Thoracic aorta (tissue), 2 donors: ENCODE measurements around the gene EEA1. TPM values are rescaled to one million over a fixed set of nuclear protein-coding genes. Genes with fewer than 3 reads are reported as not detected.
A peak's percentile ranks its signal among the peaks of the same experiment; 100 is the strongest.

ENCODE experiments used
- ATAC-seq: fragments of 150-250 bp; one replicate; pipeline ENCODE4 v1.8.0; 2017; ENCODE audit warnings: low read depth; ENCODE audit not compliant: insufficient number of reproducible peaks, low FRiP score
- DNase-seq: peaks from one replicate; pipeline ENCODE4 v3.0.0-alpha.2; 2020; ENCODE audit warnings: low spot score
- H3K27ac ChIP-seq, 2 donors: fragments of 200-600 bp; sonication (generic); 1 replicate in 1 of 2; 2 replicates in 1 of 2; pipeline ENCODE4 v1.5.1; 2016; ENCODE audit warnings: mild to moderate bottlenecking in 2 of 2, moderate library complexity in 2 of 2
- H3K27me3 ChIP-seq: fragments of 200-600 bp; sonication (generic); replicated peaks from 2 replicates; pipeline ENCODE4 v1.6.0; 2016; ENCODE audit warnings: mild to moderate bottlenecking; ENCODE audit not compliant: insufficient read depth
- H3K36me3 ChIP-seq: fragments of 200-600 bp; sonication (generic); one replicate; pipeline ENCODE4 v1.5.1; 2016
- H3K4me1 ChIP-seq, 2 donors: fragments of 200-600 bp; sonication (generic); 1 replicate in 1 of 2; 2 replicates in 1 of 2; pipeline versions ENCODE4 v1.5.1 to v1.6.0; 2016; ENCODE audit warnings: low read depth in 2 of 2, mild to moderate bottlenecking in 1 of 2; ENCODE audit not compliant: control insufficient read depth in 1 of 2
- H3K4me3 ChIP-seq: fragments of 200-600 bp; sonication (generic); 2 replicates; pipeline ENCODE4 v1.5.1; 2016; ENCODE audit warnings: mild to moderate bottlenecking
- H3K9me3 ChIP-seq: fragments of 200-600 bp; sonication (generic); 2 replicates; pipeline ENCODE4 v1.5.1; 2016
- total RNA-seq, 2 donors: library from RNA; depleted of rRNA; stranded (reverse); fragments of >200 nt; gene quantifications; one replicate each; pipeline versions ENCODE4 v1.1.0 to v1.2.3, GENCODE V29; 2016
- TF ChIP-seq, protein P1 (sequence below): fragments of 200-600 bp; sonication (generic); IDR thresholded peaks from one replicate; pipeline ENCODE4 v1.5.1; 2019; ENCODE audit warnings: antibody characterized with exemption

Gene EEA1
- total RNA-seq, 2 donors from 2014 or later: 19.1 to 40.1 TPM

- Histone ChIP-seq H3K4me3 (no peak overlapping the region), H3K4me1 (peaks cover 8 to 15% of the 10 kb centered on the region in 2 donors), H3K27ac (no peak overlapping the region), H3K36me3 (no peaks in the 10 kb centered on the region), H3K27me3 (no peaks in the 10 kb centered on the region), H3K9me3 (no peaks in the 10 kb centered on the region)
- DNase-seq: no peak
- TF ChIP-seq, protein P1, sequence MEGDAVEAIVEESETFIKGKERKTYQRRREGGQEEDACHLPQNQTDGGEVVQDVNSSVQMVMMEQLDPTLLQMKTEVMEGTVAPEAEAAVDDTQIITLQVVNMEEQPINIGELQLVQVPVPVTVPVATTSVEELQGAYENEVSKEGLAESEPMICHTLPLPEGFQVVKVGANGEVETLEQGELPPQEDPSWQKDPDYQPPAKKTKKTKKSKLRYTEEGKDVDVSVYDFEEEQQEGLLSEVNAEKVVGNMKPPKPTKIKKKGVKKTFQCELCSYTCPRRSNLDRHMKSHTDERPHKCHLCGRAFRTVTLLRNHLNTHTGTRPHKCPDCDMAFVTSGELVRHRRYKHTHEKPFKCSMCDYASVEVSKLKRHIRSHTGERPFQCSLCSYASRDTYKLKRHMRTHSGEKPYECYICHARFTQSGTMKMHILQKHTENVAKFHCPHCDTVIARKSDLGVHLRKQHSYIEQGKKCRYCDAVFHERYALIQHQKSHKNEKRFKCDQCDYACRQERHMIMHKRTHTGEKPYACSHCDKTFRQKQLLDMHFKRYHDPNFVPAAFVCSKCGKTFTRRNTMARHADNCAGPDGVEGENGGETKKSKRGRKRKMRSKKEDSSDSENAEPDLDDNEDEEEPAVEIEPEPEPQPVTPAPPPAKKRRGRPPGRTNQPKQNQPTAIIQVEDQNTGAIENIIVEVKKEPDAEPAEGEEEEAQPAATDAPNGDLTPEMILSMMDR: no peak
- ATAC-seq: no peak
Observed at GRCh38 chr12:92747151-92747550, 181.9 kb downstream of the EEA1 start.

DNA sequence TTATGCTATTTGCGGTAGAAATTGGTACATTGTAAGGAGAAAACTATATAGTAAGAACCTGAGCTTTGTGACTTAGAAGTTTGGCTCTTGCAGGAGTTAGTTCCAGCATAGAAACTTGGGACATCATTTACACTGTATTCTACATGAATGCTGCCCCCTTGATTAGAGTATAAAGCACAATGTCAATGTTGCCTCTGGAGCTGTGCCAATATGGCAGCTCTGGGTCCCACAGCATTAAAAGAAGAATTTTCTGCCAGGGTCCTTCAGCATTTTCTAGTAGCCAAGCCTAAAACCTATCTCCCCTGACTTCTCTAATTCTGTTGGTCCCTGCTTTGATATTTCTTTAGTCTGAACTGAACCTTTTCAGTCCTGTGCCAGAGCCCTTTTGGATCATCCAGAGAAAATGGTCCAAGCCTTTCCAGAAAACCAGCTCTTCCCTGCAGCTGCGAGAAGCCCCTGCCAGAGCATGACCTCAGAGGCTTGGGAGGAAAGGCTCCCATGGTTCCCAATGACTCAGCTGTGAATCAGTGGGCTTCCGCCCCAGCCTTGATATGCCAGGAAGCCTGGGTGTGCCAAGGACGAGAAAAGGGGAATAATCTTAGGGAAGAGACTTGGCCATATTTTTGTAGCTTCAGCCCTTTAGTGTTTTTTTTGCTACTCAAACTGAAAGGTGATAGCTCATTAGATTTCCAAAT, 183.1 kb downstream of the EEA1 start:
- H3K4me1 ChIP-seq: peaks cover 8 to 15% of the 10 kb centered on the region in 2 donors
- TF ChIP-seq, protein P1: no peak
- H3K36me3 ChIP-seq: no peaks in the 10 kb centered on the region
- no peaks in the 10 kb centered on the region for H3K9me3 ChIP-seq
- ATAC-seq (peak; percentile 94), DNase-seq (peak; percentile 70)
- no peak overlapping the region for H3K4me3 ChIP-seq
- H3K27me3 ChIP-seq: no peaks in the 10 kb centered on the region
- H3K27ac ChIP-seq: peak overlapping the region in 1 of 2 donors; percentile 48

GRCh38 chr12:92743026-92743425, 186.1 kb downstream of the EEA1 start:
- H3K9me3 ChIP-seq: no peaks in the 10 kb centered on the region
- DNase-seq (no peak), ATAC-seq (no peak)
- no peak overlapping the region for H3K27ac ChIP-seq
- peaks cover 8 to 15% of the 10 kb centered on the region in 2 donors for H3K4me1 ChIP-seq
- H3K4me3 ChIP-seq: no peak overlapping the region
- H3K27me3 ChIP-seq: no peaks in the 10 kb centered on the region
- TF ChIP-seq, protein P1: no peak
- H3K36me3 ChIP-seq: no peaks in the 10 kb centered on the region

DNA sequence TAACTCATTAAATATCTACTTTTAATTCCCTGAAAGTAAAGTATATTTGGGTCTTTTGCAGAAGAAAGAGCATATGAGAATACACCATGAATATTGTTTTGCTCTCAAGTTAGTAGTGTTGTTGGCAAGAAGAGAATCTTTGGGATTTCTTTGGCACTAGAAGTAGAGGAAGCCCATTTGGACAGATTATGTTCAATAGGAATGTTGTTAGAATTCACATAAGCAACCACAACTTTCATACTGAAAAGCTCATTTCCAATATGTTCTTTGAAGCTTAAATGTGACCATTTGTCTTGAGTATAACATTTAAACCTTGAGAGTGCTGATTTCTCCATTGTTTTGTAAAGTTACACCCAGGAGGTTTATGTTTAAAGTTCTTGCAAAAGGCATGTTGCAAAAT, 188.7 kb downstream of the EEA1 start:
- TF ChIP-seq, protein P1: no peak
- Histone ChIP-seq H3K9me3 (no peaks in the 10 kb centered on the region), H3K4me1 (peaks cover under 1 to 4% of the 10 kb centered on the region in 2 donors), H3K27ac (no peak overlapping the region), H3K27me3 (no peaks in the 10 kb centered on the region), H3K36me3 (no peaks in the 10 kb centered on the region), H3K4me3 (no peak overlapping the region)
- ATAC-seq: no peak
- DNase-seq: no peak

- TF ChIP-seq, protein P1: no peak
- no peak overlapping the region for H3K27ac ChIP-seq
- H3K36me3 ChIP-seq: no peaks in the 10 kb centered on the region
- H3K27me3 ChIP-seq: no peaks in the 10 kb centered on the region
- H3K9me3 ChIP-seq: no peaks in the 10 kb centered on the region
- no peak for DNase-seq
- H3K4me1 ChIP-seq: peaks cover 3 to 5% of the 10 kb centered on the region in 2 donors
- ATAC-seq: no peak
- no peak overlapping the region for H3K4me3 ChIP-seq
Observed at GRCh38 chr12:92739113-92739512, 190.0 kb downstream of the EEA1 start.
